Epithelial cell of esophagus (primary cell): Measurements from ENCODE around the gene PRKG1.
A peak's percentile ranks its signal among the peaks of the same experiment; 100 is the strongest.

ENCODE experiments used
- DNase-seq: peaks from one replicate; pipeline ENCODE4 v3.0.0; 2010; ENCODE audit warnings: low read depth
- H3K4me3 ChIP-seq: 2 replicates; pipeline ENCODE4 v1.5.1; 2011; ENCODE audit warnings: mild to moderate bottlenecking, low read length, control low read depth
- CTCF ChIP-seq: IDR thresholded peaks from 2 replicates; pipeline ENCODE4 v1.5.1; 2011; ENCODE audit warnings: low read depth, mild to moderate bottlenecking, low read length, control low read depth, inconsistent platforms; ENCODE audit not compliant: insufficient read depth; ENCODE audit errors: missing control alignments

The PRKG1 gene

GRCh38 chr10:52269233-52269632 is 1194.9 kb downstream of the PRKG1 start:
- no peak overlapping the region for H3K4me3 ChIP-seq
- no peak for DNase-seq
- no peak for TF ChIP-seq CTCF

- H3K4me3 ChIP-seq: no peak overlapping the region
Observed at GRCh38 chr10:52276163-52276562, 1201.9 kb downstream of the PRKG1 start.

GRCh38 chr10:52276986-52277385 is 1202.7 kb downstream of the PRKG1 start:
- no peak overlapping the region for H3K4me3 ChIP-seq
- no peak for TF ChIP-seq CTCF
- DNase-seq: no peak

More at GRCh38 chr10:52276163-52276562, 1201.9 kb downstream of the PRKG1 start:
- no peak for TF ChIP-seq CTCF
- DNase-seq: no peak

GRCh38 chr10:52279546-52279945 is 1205.3 kb downstream of the PRKG1 start:
- no peak for TF ChIP-seq CTCF
- DNase-seq: no peak
- H3K4me3 ChIP-seq: no peak overlapping the region

GRCh38 chr10:52280051-52280450 is 1205.8 kb downstream of the PRKG1 start:
- no peak for DNase-seq
- no peak for TF ChIP-seq CTCF
- H3K4me3 ChIP-seq: no peak overlapping the region

- TF ChIP-seq CTCF: no peak
- no peak overlapping the region for H3K4me3 ChIP-seq
- peak; percentile 31 for DNase-seq
Observed at GRCh38 chr10:52283174-52283573, 1208.9 kb downstream of the PRKG1 start.

- H3K4me3 ChIP-seq: no peak overlapping the region
- no peak for TF ChIP-seq CTCF
- no peak for DNase-seq
Observed at GRCh38 chr10:52284416-52285013, 1210.2 kb downstream of the PRKG1 start.
